Breast epithelium (tissue), 3 donors: ENCODE measurements around the gene PCNX1.

Experiments
- CTCF ChIP-seq, 3 donors: fragments of 450-650 bp; IDR thresholded peaks; one replicate each; pipeline ENCODE4 v1.5.1; 2016 to 2017; ENCODE audit warnings: antibody characterized with exemption in 3 of 3, mild to moderate bottlenecking in 3 of 3, moderate library complexity in 3 of 3
- POLR2A ChIP-seq: fragments of 450-650 bp; IDR thresholded peaks from one replicate; pipeline ENCODE4 v1.6.1; 2016; ENCODE audit warnings: antibody characterized with exemption, mild to moderate bottlenecking, moderate library complexity
- POLR2AphosphoS5 ChIP-seq, 3 donors: sonication (generic); formaldehyde crosslinking; IDR thresholded peaks; one replicate each; pipeline ENCODE4 v1.6.1; 2017; ENCODE audit warnings: antibody characterized with exemption in 3 of 3

GRCh38 chr14:70956511-70956910 is 49.3 kb downstream of the PCNX1 start:
- TF ChIP-seq CTCF (IDR thresholded peaks at IDR 0.05), result no peak
- no peak for TF ChIP-seq POLR2A
- no peak for TF ChIP-seq POLR2AphosphoS5 (IDR thresholded peaks at IDR 0.05)
